Measurements from ENCODE around the gene ATP6V1E1. TPM values are rescaled to one million over a fixed set of nuclear protein-coding genes. Genes with fewer than 3 reads are reported as not detected.

ATP6V1E1 gene
- total and polyA plus RNA-seq, 9 of the 15 experiments (the other 6 are each of a cell fraction or from before 2014, with no cell fraction given), result 122 to 249 (median 179) TPM

- TF ChIP-seq ZMIZ1 (IDR thresholded peaks at IDR 0.05; ENCODE audit: low read depth in 2 of 2, low read length in 2 of 2) (peak in 1 of 2 experiments; percentile 74; a peak in 2 of 4 replicates), CHCHD3 (CRISPR knock-in tag; IDR thresholded peaks at IDR 0.05) (no peak; the same call in 1 of the 2 replicates), ELF2 (CRISPR knock-in tag; IDR thresholded peaks at IDR 0.05) (peak; percentile 60), EP300 (IDR thresholded peaks at IDR 0.05; ENCODE audit: low read length) (peak; percentile 78), ZBTB49 (CRISPR knock-in tag; IDR thresholded peaks at IDR 0.05; ENCODE audit: borderline replicate concordance) (peak; percentile 96; the same call in 1 of the 2 replicates), ZNF212 (CRISPR knock-in tag; IDR thresholded peaks at IDR 0.05) (no peak), TAF9B (IDR thresholded peaks at IDR 0.05; ENCODE audit: partially characterized antibody) (peak; percentile 100), CEBPB (tag; IDR thresholded peaks at IDR 0.05) (peak; percentile 41), PRDM10 (IDR thresholded peaks at IDR 0.05; ENCODE audit: partially characterized antibody) (peak; percentile 64), ZBTB11 (CRISPR knock-in tag; IDR thresholded peaks at IDR 0.05) (peak in 2 of 3 experiments; percentile 69 to 94; a peak in 4 of 6 replicates), SRSF3 (IDR thresholded peaks at IDR 0.05; ENCODE audit: insufficient read depth, low read length) (peak; percentile 97)
Observed at GRCh38 chr22:17638432-17639246, 10.1 kb upstream of the ATP6V1E1 start, which contains the start of gene BCL2L13 (continued).
